ENCODE results near the gene NBEA. TPM values are rescaled to one million over a fixed set of nuclear protein-coding genes. Genes with fewer than 3 reads are reported as not detected.

NBEA gene
- total RNA-seq, 1 donor from 2014 or later = 3.9 TPM

DNA sequence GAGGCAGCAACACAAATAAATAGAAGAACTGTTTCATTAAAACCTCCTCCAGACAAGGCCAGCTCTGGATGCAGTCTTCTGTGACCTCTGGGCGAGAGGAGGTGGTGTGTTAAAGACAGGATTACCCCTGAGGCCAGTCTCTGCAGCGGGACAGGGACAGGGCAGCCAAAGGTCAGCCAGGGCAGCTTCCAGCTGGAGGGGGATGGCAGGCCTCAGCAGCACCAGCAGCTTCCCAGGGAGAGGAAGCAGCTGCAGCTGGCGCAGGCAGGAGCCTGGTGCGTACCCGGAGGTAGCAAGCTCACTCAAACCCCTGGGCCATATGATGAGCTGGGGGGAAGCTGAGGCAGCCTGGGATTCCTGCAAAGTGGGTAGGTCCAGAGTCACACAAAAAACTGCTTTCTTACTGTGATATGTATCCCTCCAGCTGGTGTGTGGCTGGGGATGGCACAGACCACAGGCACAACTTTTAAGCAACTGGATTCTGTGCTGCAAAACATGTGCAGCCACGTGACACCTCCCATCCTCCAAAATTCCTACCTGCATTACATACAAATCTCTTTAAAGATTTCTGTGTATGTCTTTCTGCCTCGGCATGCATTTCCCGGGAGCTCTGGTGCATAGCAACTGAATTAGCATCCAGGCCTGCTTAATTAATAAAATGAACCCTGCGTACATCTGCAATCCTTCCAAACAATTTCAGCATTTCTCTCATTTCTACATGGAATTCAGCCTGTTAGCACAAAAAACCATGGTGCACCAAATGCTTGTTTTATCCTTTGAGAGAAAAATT lies 772.7 kb downstream of the NBEA start:
- no peak overlapping the region for H3K4me3 Mint-ChIP-seq
- intact Hi-C loops (cut with micrococcal nuclease) = no loop called here
- H3K4me1 Mint-ChIP-seq = no peaks in the 10 kb centered on the region
- H3K27ac Mint-ChIP-seq = no peak overlapping the region
- CTCF ChIA-PET = no interaction called here
- DNase-seq (no peak), ATAC-seq (ENCODE audit: low read depth) (no peak)
- H3K27me3 Mint-ChIP-seq = no peaks in the 10 kb centered on the region
- no peaks in the 10 kb centered on the region for H3K9me3 Mint-ChIP-seq
- TF ChIP-seq, protein P1, sequence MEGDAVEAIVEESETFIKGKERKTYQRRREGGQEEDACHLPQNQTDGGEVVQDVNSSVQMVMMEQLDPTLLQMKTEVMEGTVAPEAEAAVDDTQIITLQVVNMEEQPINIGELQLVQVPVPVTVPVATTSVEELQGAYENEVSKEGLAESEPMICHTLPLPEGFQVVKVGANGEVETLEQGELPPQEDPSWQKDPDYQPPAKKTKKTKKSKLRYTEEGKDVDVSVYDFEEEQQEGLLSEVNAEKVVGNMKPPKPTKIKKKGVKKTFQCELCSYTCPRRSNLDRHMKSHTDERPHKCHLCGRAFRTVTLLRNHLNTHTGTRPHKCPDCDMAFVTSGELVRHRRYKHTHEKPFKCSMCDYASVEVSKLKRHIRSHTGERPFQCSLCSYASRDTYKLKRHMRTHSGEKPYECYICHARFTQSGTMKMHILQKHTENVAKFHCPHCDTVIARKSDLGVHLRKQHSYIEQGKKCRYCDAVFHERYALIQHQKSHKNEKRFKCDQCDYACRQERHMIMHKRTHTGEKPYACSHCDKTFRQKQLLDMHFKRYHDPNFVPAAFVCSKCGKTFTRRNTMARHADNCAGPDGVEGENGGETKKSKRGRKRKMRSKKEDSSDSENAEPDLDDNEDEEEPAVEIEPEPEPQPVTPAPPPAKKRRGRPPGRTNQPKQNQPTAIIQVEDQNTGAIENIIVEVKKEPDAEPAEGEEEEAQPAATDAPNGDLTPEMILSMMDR (IDR thresholded peaks at IDR 0.05) = no peak
- no peaks in the 10 kb centered on the region for H3K36me3 Mint-ChIP-seq (ENCODE audit: low read depth)
- POLR2A ChIA-PET = no interaction called here

DNA sequence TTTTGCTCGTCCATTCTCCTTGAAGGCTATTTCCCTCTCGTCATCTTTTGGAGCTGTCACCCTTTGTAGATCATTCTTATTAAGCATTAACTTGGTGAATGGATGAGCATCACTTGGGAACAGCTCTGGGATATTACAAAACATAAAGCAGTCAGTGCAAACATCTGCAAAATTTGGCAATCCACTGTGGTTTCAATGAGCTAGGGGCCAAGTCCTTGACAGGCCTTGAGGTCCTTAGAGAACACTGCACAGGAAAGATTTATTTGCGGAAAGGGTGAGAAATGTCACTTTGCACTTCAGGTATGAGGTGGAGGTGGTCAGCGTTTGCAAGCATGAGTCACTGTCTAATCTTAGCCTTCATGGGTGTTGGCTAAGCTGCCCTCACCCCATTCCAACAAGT lies 774.1 kb downstream of the NBEA start:
- H3K27me3 Mint-ChIP-seq = peaks cover under 1% of the 10 kb centered on the region
- no peaks in the 10 kb centered on the region for H3K4me1 Mint-ChIP-seq
- no peaks in the 10 kb centered on the region for H3K9me3 Mint-ChIP-seq
- CTCF ChIA-PET = no interaction called here
- no peak for DNase-seq
- no peaks in the 10 kb centered on the region for H3K36me3 Mint-ChIP-seq (ENCODE audit: low read depth)
- H3K27ac Mint-ChIP-seq = no peak overlapping the region
- no peak overlapping the region for H3K4me3 Mint-ChIP-seq
- TF ChIP-seq, protein P1 (IDR thresholded peaks at IDR 0.05) = no peak
- intact Hi-C loops (cut with micrococcal nuclease) = no loop called here
- ATAC-seq (ENCODE audit: low read depth) = no peak
- POLR2A ChIA-PET = no interaction called here

DNA sequence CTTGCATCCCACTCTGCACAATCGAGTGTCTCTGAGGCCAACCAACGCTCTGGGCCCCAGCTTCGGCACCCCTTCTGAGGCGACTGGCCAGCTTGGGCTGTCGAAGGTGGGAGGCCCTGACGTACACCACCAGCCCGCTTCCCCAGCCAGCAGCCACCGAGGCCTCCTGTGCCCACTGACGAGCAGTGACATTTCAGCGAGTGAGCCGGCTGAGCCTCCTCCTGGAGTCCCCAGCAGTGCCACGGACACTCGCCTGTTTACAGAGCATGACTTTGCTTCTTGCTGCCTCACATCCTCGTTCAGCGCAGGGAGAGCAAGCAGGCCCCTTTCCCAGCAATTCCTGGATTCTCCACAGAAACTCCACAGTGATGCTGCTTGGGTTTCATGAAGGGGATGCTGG lies 774.7 kb downstream of the NBEA start:
- DNase-seq = no peak

DNA sequence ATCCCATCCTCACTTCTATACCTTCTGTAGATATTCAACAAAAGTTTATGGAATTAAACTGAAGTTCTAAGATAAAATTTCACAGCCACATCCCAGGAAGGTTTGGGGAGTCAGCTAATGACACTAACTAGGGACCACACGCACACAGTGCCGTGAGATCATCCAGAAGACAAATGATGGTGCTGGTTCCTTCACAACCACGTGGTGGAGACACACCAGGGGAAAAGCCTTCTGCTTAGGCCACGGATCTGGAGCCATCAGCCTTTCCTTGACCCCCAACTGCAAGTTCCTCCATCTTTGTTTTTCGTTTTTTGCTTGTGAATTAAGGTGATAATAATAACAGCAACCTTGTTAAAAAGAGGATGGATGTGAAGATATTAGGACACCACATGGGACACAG lies 776.0 kb downstream of the NBEA start:
- POLR2A ChIA-PET = no interaction called here
- intact Hi-C loops (cut with micrococcal nuclease) = no loop called here
- CTCF ChIA-PET = no interaction called here
- ATAC-seq (ENCODE audit: low read depth) = no peak
- Mint-ChIP-seq H3K27ac (no peak overlapping the region), H3K4me1 (no peaks in the 10 kb centered on the region), H3K9me3 (no peaks in the 10 kb centered on the region), H3K4me3 (no peak overlapping the region), H3K36me3 (ENCODE audit: low read depth) (no peaks in the 10 kb centered on the region), H3K27me3 (peaks cover 4% of the 10 kb centered on the region)
- DNase-seq = no peak
- TF ChIP-seq, protein P1 (IDR thresholded peaks at IDR 0.05) = no peak

More for the DNA sequence above, 774.7 kb downstream of the NBEA start:
- ChIA-PET CTCF (no interaction called here), POLR2A (no interaction called here)
- no peaks in the 10 kb centered on the region for H3K9me3 Mint-ChIP-seq
- TF ChIP-seq, protein P1 (IDR thresholded peaks at IDR 0.05) = no peak
- H3K36me3 Mint-ChIP-seq (ENCODE audit: low read depth) = no peaks in the 10 kb centered on the region
- intact Hi-C loops (cut with micrococcal nuclease) = no loop called here
- H3K4me1 Mint-ChIP-seq = no peaks in the 10 kb centered on the region
- H3K27me3 Mint-ChIP-seq = peaks cover 4% of the 10 kb centered on the region
- no peak overlapping the region for H3K4me3 Mint-ChIP-seq
- no peak overlapping the region for H3K27ac Mint-ChIP-seq
- no peak for ATAC-seq (ENCODE audit: low read depth)

DNA sequence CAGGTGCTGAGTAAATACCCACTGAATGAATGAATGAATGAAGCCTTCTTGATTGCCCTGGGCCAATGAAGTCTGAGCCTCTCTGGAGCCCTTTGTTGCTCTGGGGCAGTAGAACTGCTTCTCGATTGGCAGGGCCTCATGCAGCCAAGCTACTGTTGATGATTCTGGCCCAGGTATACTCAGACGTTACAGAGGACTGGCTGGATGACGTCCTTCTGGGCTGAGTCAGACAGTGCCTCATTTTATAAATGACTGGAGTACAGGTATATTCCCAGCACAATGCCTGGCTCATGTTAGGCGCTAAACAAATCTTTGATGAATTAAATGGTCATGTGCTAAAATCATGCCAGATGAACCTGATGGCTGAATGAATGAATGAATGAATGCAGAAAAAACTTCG lies 778.2 kb downstream of the NBEA start:
- DNase-seq (no peak), ATAC-seq (ENCODE audit: low read depth) (no peak)
- CTCF ChIA-PET = no interaction called here
- H3K4me3 Mint-ChIP-seq = no peak overlapping the region
- intact Hi-C loops (cut with micrococcal nuclease) = no loop called here
- no peaks in the 10 kb centered on the region for H3K36me3 Mint-ChIP-seq (ENCODE audit: low read depth)
- H3K9me3 Mint-ChIP-seq = no peaks in the 10 kb centered on the region
- H3K27me3 Mint-ChIP-seq = peaks cover 4% of the 10 kb centered on the region
- H3K4me1 Mint-ChIP-seq = no peaks in the 10 kb centered on the region
- POLR2A ChIA-PET = no interaction called here
- TF ChIP-seq, protein P1 (IDR thresholded peaks at IDR 0.05) = no peak
- no peak overlapping the region for H3K27ac Mint-ChIP-seq

Measured in activated B cell treated with CpG ODN at 0.5 μM for 24 hours (primary cell).